Measurements from ENCODE around the gene CCDC194.

DNA sequence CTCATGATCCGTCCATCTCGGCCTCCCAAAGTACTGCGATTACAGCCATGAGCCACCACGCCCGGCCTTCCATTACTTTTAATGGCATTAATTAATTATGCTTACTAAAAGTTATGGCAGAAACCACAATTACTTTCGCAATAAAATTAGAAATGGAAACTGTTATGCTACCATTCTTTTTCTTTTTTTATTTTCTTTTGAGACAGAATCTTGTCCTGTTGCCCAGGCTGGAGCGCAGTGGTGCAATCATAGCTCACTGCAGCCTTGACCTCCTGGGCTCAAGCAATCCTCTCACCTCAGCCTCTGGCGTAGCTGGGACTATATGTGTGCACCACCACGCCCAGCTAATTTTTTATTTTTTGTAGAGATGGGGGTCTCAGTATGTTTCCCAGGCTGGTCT is 16.0 kb upstream of the CCDC194 start:
- TF ChIP-seq CTCF (IDR thresholded peaks at IDR 0.05) (no peak), POLR2A (IDR thresholded peaks at IDR 0.05) (no peak)

Measured in lower leg skin (tissue), 3 donors.